ENCODE results near the gene ZNF45.
A peak's percentile ranks its signal among the peaks of the same experiment; 100 is the strongest.
"Not testable (repeated sequence)": the region's sequence is repeated elsewhere in the genome, so short reads cannot be mapped to it uniquely, and the experiment has no call there.

Gene ZNF45

DNA sequence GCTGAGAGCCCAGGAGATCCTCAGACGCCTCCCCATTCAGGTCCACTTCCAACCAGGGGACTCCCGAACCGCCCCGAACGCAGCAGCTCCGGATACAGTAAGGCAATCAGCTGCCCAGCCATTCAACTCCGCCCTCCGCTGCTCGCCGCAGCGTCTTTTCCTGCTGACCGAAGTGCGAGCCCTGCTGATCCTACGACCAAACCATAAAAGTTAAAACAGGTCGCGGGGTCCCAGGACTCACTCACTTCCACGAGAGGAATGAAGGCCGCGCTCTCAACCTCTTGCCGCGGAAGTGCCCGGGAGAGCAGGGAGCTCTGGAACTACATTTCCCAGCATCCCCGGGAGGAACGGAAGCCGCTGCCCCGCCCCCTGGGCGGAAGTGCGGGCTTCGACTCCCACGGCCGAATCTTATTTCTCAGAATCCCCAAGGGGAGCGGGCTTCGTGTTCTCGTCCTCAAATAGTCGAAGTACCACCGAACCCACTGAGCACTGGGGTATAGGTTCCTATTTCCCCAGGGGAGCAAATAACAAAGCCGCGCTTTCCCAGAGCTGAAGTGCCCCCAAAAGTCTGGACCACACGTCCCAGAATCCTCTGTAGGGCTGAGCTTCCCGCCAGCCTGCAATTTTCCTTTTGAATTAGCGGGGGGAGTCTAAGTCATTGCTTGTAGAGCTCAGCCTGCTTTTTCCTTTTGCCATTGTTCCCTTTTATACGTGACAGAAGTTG lies at the start of gene ZNF45:
Gene ZNF45 (minus strand): TSS at position 298 of the 724 bp plus-strand sequence. CDS start 13,097 bp downstream, outside the sequence.
- Mint-ChIP-seq H3K4me1 (peaks cover 23% of the 10 kb centered on the region), H3K4me3 (peak within 1 kb of the TSS; percentile 94), H3K27me3 (no peaks in the 10 kb centered on the region), H3K36me3 (peaks cover 21% of the 10 kb centered on the region), H3K9me3 (peaks cover 1% of the 10 kb centered on the region), H3K27ac (peak within 1 kb of the TSS; percentile 86)

DNA sequence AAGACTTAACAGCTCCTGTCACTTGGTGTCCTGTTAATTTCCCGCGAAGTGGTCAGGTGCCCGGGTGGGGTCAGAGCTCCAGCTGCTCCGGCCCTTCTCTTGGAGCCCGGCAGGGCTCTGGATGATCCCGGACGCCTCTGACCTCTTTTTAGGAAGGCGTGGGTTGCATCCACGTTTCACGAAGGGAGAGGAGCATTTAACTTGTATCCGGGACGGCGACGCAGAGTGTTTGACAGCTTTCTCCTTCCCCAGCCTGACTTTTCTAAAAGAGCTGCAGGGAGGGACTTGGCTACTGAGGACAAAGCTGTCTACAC lies 49.6 kb upstream of the ZNF45 start:
- H3K4me3 Mint-ChIP-seq, result peak overlapping the region; percentile 95
- no peak overlapping the region for H3K27ac Mint-ChIP-seq
- peaks cover 9% of the 10 kb centered on the region for H3K9me3 Mint-ChIP-seq
- peaks cover 12% of the 10 kb centered on the region for H3K4me1 Mint-ChIP-seq
- H3K36me3 Mint-ChIP-seq, result peaks cover 18% of the 10 kb centered on the region
- no peaks in the 10 kb centered on the region for H3K27me3 Mint-ChIP-seq

DNA sequence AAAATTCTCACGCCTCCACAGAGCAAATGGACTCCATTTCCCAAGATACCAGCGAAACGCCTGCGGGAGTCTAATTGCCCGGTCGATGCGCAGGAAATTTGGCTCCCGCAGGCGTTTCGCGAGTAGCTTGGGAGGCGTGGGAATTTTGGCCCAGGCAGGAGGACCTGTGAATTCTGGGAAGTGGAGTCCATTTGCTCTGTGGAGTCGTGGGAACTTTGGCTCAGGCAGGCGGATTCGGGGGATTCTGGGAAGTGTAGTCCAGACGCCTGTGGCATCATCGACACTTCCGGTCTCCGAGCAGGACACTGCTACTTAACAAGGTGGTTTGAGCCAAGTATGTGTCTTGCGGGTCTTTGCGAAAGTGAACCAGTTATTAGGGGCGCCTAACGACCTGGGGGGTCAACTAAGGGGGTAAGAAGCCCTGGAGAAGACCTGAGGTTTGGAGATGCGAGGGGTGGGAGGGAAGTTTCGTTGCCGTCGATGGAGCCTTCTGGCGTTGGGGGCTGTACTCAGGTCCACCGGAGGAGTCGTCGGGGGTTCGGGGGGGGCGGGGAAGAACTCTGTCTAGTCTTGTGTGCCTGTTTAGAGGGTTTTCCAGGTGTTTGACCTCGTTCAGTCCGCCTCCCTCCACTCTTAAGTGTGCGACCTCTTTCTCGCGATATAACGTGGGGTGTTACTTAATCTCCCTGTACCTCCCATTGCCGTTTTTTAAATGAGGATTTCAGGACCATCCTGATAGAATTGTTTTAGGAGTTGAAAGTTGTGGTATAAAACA lies 49.0 kb upstream of the ZNF45 start, which contains the start of gene ZNF155:
Gene ZNF155 (plus strand): TSS at position 277 of the 775 bp plus-strand sequence. CDS start 4,356 bp downstream, outside the sequence.
- H3K4me3 Mint-ChIP-seq, result peak within 1 kb of the TSS; percentile 95
- H3K27ac Mint-ChIP-seq, result peak within 1 kb of the TSS; percentile 69
- H3K9me3 Mint-ChIP-seq, result peaks cover 6% of the 10 kb centered on the region
- no peaks in the 10 kb centered on the region for H3K27me3 Mint-ChIP-seq
- peaks cover 12% of the 10 kb centered on the region for H3K4me1 Mint-ChIP-seq
- H3K36me3 Mint-ChIP-seq, result peaks cover 12% of the 10 kb centered on the region

DNA sequence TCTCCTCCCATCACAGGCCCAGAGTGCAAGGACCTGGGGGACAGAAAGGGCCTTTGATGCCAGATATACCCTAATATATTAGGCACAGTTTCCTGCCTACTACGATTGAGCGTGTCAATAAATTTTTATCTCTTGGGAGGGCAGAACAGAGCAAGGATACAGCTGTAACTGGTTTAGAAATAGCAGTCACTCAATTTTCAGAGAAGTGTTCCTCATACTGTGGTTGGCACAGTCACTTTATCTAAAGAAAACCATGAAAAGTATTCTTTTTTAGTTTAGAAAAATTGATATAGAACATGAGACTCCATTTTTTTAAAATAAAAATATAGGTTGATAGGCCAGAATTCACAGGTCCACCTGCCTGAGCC lies 48.4 kb upstream of the ZNF45 start:
- Mint-ChIP-seq H3K9me3 (peaks cover 6% of the 10 kb centered on the region), H3K36me3 (peaks cover 7% of the 10 kb centered on the region), H3K27ac (no peak overlapping the region), H3K4me3 (peak overlapping the region; percentile 95), H3K4me1 (peaks cover 9% of the 10 kb centered on the region), H3K27me3 (no peaks in the 10 kb centered on the region)

DNA sequence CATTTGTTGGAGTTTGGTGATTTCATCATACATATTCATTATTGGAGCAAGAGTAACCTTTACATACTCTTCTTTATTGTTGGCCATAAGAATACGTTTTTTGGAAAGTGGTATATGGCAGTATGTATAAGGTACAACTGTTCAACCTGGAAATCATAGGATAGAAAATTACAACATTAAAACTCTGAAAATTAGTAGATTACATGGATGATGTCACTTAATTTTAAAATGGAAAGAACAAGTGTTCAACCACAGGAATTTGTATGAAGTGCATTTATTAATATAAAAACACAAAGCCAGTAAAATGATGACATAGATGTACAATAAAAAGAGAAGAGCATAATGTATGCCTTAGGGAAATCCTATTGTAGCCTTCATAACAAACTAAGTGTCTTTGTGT lies 41.6 kb upstream of the ZNF45 start:
- Mint-ChIP-seq H3K4me1 (no peaks in the 10 kb centered on the region), H3K4me3 (no peak overlapping the region), H3K27me3 (peaks cover 1% of the 10 kb centered on the region), H3K9me3 (peaks cover 18% of the 10 kb centered on the region), H3K36me3 (peaks cover 11% of the 10 kb centered on the region), H3K27ac (no peak overlapping the region)

- Mint-ChIP-seq H3K36me3 (peaks cover 39% of the 10 kb centered on the region), H3K9me3 (peaks cover 42% of the 10 kb centered on the region), H3K27me3 (peaks cover 1% of the 10 kb centered on the region), H3K27ac (no peak overlapping the region), H3K4me1 (no peaks in the 10 kb centered on the region), H3K4me3 (no peak overlapping the region)
Measured at GRCh38 chr19:43966079-43966694, 31.1 kb upstream of the ZNF45 start.

GRCh38 chr19:43960411-43960810 lies 25.3 kb upstream of the ZNF45 start:
- Mint-ChIP-seq H3K36me3 (peaks cover 16% of the 10 kb centered on the region), H3K4me1 (no peaks in the 10 kb centered on the region)

GRCh38 chr19:43957891-43958290 lies 22.8 kb upstream of the ZNF45 start:
- Mint-ChIP-seq H3K27ac (no peak overlapping the region), H3K9me3 (peaks cover 24% of the 10 kb centered on the region), H3K4me1 (no peaks in the 10 kb centered on the region), H3K4me3 (no peak overlapping the region), H3K27me3 (peaks cover 3% of the 10 kb centered on the region), H3K36me3 (peaks cover 12% of the 10 kb centered on the region)

More at GRCh38 chr19:43960411-43960810, 25.3 kb upstream of the ZNF45 start:
- no peaks in the 10 kb centered on the region for H3K27me3 Mint-ChIP-seq
- H3K9me3 Mint-ChIP-seq, result peaks cover 37% of the 10 kb centered on the region
- no peak overlapping the region for H3K27ac Mint-ChIP-seq
- H3K4me3 Mint-ChIP-seq, result no peak overlapping the region

DNA sequence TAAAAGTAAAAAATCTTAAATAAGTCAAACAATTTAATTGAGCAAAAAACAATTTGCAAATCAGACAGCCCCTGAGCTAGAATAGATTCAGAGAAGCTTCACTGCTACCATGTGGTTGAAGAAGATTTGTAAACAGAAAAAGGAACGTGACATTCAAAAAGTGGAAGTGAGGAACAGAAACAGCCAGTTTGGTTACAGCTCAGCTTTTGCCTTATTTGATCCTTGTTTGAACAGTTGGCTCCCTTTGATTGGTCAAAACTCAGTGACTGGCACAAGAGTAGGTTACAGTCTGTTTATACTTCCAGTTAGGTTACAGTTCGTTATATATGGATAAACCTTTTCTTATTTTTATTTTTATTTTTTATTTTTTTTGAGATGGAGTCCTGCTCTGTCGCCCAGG lies 21.7 kb upstream of the ZNF45 start:
- Mint-ChIP-seq H3K4me3 (no peak overlapping the region), H3K27ac (no peak overlapping the region), H3K36me3 (peaks cover 12% of the 10 kb centered on the region), H3K4me1 (no peaks in the 10 kb centered on the region), H3K27me3 (peaks cover 4% of the 10 kb centered on the region), H3K9me3 (peaks cover 22% of the 10 kb centered on the region)

GRCh38 chr19:43950834-43951645 lies 16.0 kb upstream of the ZNF45 start, which contains the start of gene ZNF221:
Gene ZNF221 (plus strand): TSS chr19:43951228. CDS start chr19:43962727, 11,499 bp downstream.
- Mint-ChIP-seq H3K27ac (peak within 1 kb of the TSS; percentile 76), H3K9me3 (peaks cover 39% of the 10 kb centered on the region), H3K36me3 (peaks cover 8% of the 10 kb centered on the region), H3K4me1 (peaks cover 6% of the 10 kb centered on the region), H3K27me3 (peaks cover 14% of the 10 kb centered on the region), H3K4me3 (peak within 1 kb of the TSS; percentile 95)

- not testable (repeated sequence) for H3K4me1 Mint-ChIP-seq, H3K36me3 Mint-ChIP-seq, H3K27ac Mint-ChIP-seq
- Mint-ChIP-seq H3K9me3 (peaks cover 39% of the 10 kb centered on the region), H3K27me3 (peaks cover 15% of the 10 kb centered on the region), H3K4me3 (peak overlapping the region; percentile 67)
Measured at GRCh38 chr19:43949803-43950202, 14.7 kb upstream of the ZNF45 start.

DNA sequence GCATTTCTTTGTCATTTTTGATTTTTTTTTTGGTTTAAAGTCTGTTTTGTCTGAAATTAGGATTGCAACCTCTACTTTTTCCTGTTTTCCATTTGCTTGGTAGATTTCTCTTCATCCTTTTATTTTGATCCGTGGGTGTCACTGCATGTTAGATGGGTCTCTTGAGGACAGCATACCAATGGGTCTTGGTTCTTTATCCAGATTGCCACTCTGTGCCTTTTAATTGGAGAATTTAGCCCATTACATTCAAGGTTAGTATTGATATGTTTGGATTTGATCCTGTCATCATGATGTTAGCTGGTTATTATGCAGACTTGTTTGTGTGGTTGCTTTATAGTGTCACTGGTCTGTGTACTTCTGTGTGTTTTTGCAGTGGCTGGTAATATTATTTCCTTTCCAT lies 12.3 kb upstream of the ZNF45 start:
- Mint-ChIP-seq H3K9me3 (peaks cover 38% of the 10 kb centered on the region), H3K27me3 (peaks cover 19% of the 10 kb centered on the region)
- not testable (repeated sequence) for H3K4me1 Mint-ChIP-seq, H3K4me3 Mint-ChIP-seq, H3K36me3 Mint-ChIP-seq, H3K27ac Mint-ChIP-seq

DNA sequence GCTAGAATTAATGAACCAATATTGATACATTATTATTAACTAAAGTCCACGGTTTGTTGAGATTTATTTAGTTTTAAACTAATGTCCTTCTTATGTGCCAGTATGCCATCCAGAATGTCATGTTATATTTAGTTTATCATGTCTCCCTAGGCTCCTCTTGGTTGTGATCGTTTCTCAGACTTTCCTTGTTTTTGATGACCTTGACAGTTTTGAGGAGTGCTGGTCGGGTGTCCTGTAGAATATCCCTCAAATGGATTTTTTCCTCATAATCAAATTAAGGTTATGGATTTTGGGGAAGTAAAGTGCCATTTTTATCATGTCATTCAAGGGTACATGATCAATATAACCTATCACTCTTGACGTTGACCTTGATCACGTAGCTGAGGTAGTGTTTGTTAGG lies 6.1 kb upstream of the ZNF45 start:
- Mint-ChIP-seq H3K27me3 (peaks cover 11% of the 10 kb centered on the region), H3K9me3 (peaks cover 12% of the 10 kb centered on the region), H3K4me3 (no peak overlapping the region), H3K36me3 (peaks cover 3% of the 10 kb centered on the region), H3K27ac (no peak overlapping the region), H3K4me1 (no peaks in the 10 kb centered on the region)

GRCh38 chr19:43940719-43941118 lies 5.6 kb upstream of the ZNF45 start:
- Mint-ChIP-seq H3K36me3 (peaks cover 3% of the 10 kb centered on the region), H3K27me3 (peaks cover 7% of the 10 kb centered on the region), H3K4me3 (no peak overlapping the region), H3K27ac (no peak overlapping the region), H3K4me1 (no peaks in the 10 kb centered on the region), H3K9me3 (peaks cover 12% of the 10 kb centered on the region)

GRCh38 chr19:43939557-43940260 lies 4.6 kb upstream of the ZNF45 start:
- Mint-ChIP-seq H3K4me3 (no peak overlapping the region), H3K36me3 (peaks cover 3% of the 10 kb centered on the region), H3K9me3 (peaks cover 12% of the 10 kb centered on the region), H3K4me1 (no peaks in the 10 kb centered on the region), H3K27ac (no peak overlapping the region), H3K27me3 (peaks cover 7% of the 10 kb centered on the region)
